Endothelial cell of umbilical vein (primary cell): ENCODE data around the gene IPO11. TPM values are rescaled to one million over a fixed set of nuclear protein-coding genes. Genes with fewer than 3 reads are reported as not detected.

Experiments
- BruUV-seq: library from RNA; stranded (reverse); fragments of 400-500 nt; replicated peaks from 2 replicates; lab custom pipeline; 2021; lab: Mats Ljungman, UMichigan
- CTCF ChIA-PET: fragments of 300-600, 350-600 bp; sonication (Branson Sonifier 250); formaldehyde crosslinking; loops from one replicate; lab custom pipeline; 2021; ENCODE audit warnings: antibody characterized with exemption, inconsistent platforms; lab: Charles Lee
- POLR2A ChIA-PET: fragments of 300-600, 350-600 bp; sonication (Branson Sonifier 250); formaldehyde crosslinking; loops from one replicate; lab custom pipeline; 2021; ENCODE audit warnings: antibody characterized with exemption, inconsistent platforms; lab: Charles Lee
- DNase-seq: peaks from one replicate; pipeline ENCODE4 v3.0.0-alpha.2; 2011; ENCODE audit warnings: low read depth, low spot score
- FAIRE-seq: peaks from 2 replicates; lab custom pipeline; 2011; peaks lifted over from hg19 to GRCh38; lab: Jason Lieb, UNC
- H2AFZ ChIP-seq: 2 replicates; pipeline ENCODE4 v1.6.0; 2012; ENCODE audit warnings: low read depth, low read length, control low read depth, inconsistent platforms
- H3K27ac ChIP-seq: 2 replicates; pipeline ENCODE4 v1.5.1; 2011; ENCODE audit warnings: low read depth, mild to moderate bottlenecking, control low read depth, low read length, moderate library complexity; ENCODE audit not compliant: insufficient read depth
- H3K27me3 ChIP-seq, 2 experiments: 2 replicates each; pipeline versions ENCODE4 v1.6.0 to v1.6.1; 2011; ENCODE audit warnings: low read length in 2 of 2, mixed read lengths in 1 of 2; ENCODE audit not compliant: control insufficient read depth in 2 of 2, insufficient read depth in 2 of 2
- H3K36me3 ChIP-seq, 2 experiments: 2 replicates in 1 of 2; 3 replicates in 1 of 2; pipeline ENCODE4 v1.5.1; 2011; ENCODE audit warnings: low read length in 2 of 2, mild to moderate bottlenecking in 1 of 2, moderate library complexity in 1 of 2; ENCODE audit not compliant: control insufficient read depth in 2 of 2, insufficient read depth in 2 of 2; ENCODE audit errors: extremely low read depth in 1 of 2
- H3K4me1 ChIP-seq: 3 replicates; pipeline ENCODE4 v1.5.1; 2011; ENCODE audit warnings: mild to moderate bottlenecking, low read length; ENCODE audit not compliant: control insufficient read depth, insufficient read depth; ENCODE audit errors: extremely low read depth
- H3K4me2 ChIP-seq: 2 replicates; pipeline ENCODE4 v1.6.1; 2011; ENCODE audit warnings: low read length, control low read depth, mixed read lengths; ENCODE audit not compliant: insufficient read depth
- H3K4me3 ChIP-seq, 3 experiments: fragments of 200-600 bp in 1 of 3; sonication (generic), shearing (Covaris generic) in 1 of 3; replicated peaks in 1 of 3; 2 replicates each; pipeline ENCODE4 v1.5.1; 2011 to 2016; ENCODE audit warnings: control low read depth in 3 of 3, low read length in 3 of 3, mild to moderate bottlenecking in 2 of 3, inconsistent platforms in 1 of 3, low read depth in 1 of 3, moderate library complexity in 1 of 3; ENCODE audit not compliant: insufficient read depth in 1 of 3
- H3K79me2 ChIP-seq: 2 replicates; pipeline ENCODE4 v1.6.0; 2012; ENCODE audit warnings: low read length, inconsistent platforms; ENCODE audit not compliant: control insufficient read depth, insufficient read depth
- H3K9ac ChIP-seq: replicated peaks from 2 replicates; pipeline ENCODE3; 2011; ENCODE audit warnings: low read length, control low read depth; ENCODE audit not compliant: insufficient read depth; ENCODE audit errors: extremely low read depth
- H3K9me1 ChIP-seq: replicated peaks from 3 replicates; pipeline ENCODE4 v1.6.0; 2011; ENCODE audit warnings: mild to moderate bottlenecking, low read length; ENCODE audit not compliant: control insufficient read depth, insufficient read depth; ENCODE audit errors: extremely low read depth
- H3K9me3 ChIP-seq: replicated peaks from 2 replicates; pipeline ENCODE4 v1.5.1; 2012; ENCODE audit warnings: low read length, inconsistent platforms; ENCODE audit not compliant: control insufficient read depth, insufficient read depth
- H4K20me1 ChIP-seq: replicated peaks from 2 replicates; pipeline ENCODE3; 2011; ENCODE audit warnings: mild to moderate bottlenecking, low read length; ENCODE audit not compliant: control insufficient read depth, insufficient read depth; ENCODE audit errors: extremely low read depth
- CTCF ChIP-seq, 2 donors: IDR thresholded peaks; 1 replicate in 1 of 2; 2 replicates in 1 of 2; pipeline ENCODE4 v1.5.1; 2011; ENCODE audit warnings: low read length in 2 of 2, mild to moderate bottlenecking in 2 of 2, moderate library complexity in 2 of 2, control low read depth in 1 of 2, inconsistent platforms in 1 of 2, low read depth in 1 of 2; ENCODE audit not compliant: insufficient read depth in 1 of 2; ENCODE audit errors: extremely low read depth in 1 of 2
- EZH2 ChIP-seq: IDR thresholded peaks from 2 replicates; pipeline ENCODE4 v1.6.1; 2012; ENCODE audit warnings: borderline replicate concordance, low read depth, mild to moderate bottlenecking, moderate library complexity, low read length, inconsistent platforms; ENCODE audit not compliant: severe bottlenecking
- FOS ChIP-seq: IDR thresholded peaks from 2 replicates; pipeline ENCODE4 v1.6.1; 2011; ENCODE audit warnings: mild to moderate bottlenecking, low read length, moderate library complexity, borderline replicate concordance; ENCODE audit not compliant: insufficient read depth
- GATA2 ChIP-seq: IDR thresholded peaks from 2 replicates; pipeline ENCODE4 v1.7.0; 2011; ENCODE audit warnings: low read depth, mild to moderate bottlenecking, moderate library complexity, mixed read lengths, low read length; ENCODE audit not compliant: insufficient read length, insufficient read depth
- JUN ChIP-seq: IDR thresholded peaks from 2 replicates; pipeline ENCODE4 v1.6.1; 2011; ENCODE audit warnings: borderline replicate concordance, low read depth; ENCODE audit not compliant: insufficient read length, insufficient read depth
- MYC ChIP-seq: IDR thresholded peaks from one replicate; pipeline ENCODE4 v1.6.1; 2011; ENCODE audit warnings: mild to moderate bottlenecking, low read depth, low read length
- POLR2A ChIP-seq: IDR thresholded peaks from 2 replicates; pipeline ENCODE4 v1.6.1; 2012; ENCODE audit warnings: low read depth, mild to moderate bottlenecking, control low read depth, low read length
- POLR2AphosphoS5 ChIP-seq: IDR thresholded peaks from 2 replicates; pipeline ENCODE4 v1.6.1; 2012; ENCODE audit warnings: low read depth, mild to moderate bottlenecking, control low read depth, low read length, moderate library complexity; ENCODE audit not compliant: insufficient read depth
- dilution Hi-C: fragments of 300-500 bp; cut with MboI; formaldehyde crosslinking; loops from one replicate; pipeline ENCODE4 v1.15.0; 2019; ENCODE audit warnings: low sequenced_read_pairs; ENCODE audit not compliant: extremely low pct_ligation_motif_present
- intact Hi-C: fragments of 100-400 bp; cut with micrococcal nuclease; formaldehyde crosslinking; loops from one replicate; pipeline ENCODE4 v1.10.0; 2022
- polyA plus RNA-seq, 4 experiments: library from polyadenylated mRNA; depleted of rRNA in 3 of 4; stranded (reverse) in 3 of 4; unstranded in 1 of 4; fragments of >200 nt; gene quantifications; 2 replicates each; pipeline versions ENCODE4 v1.2.1 to v1.2.3, GENCODE V29; 2011 to 2012; ENCODE audit warnings: missing spikeins in 1 of 4
- total RNA-seq: library from RNA; stranded (reverse); gene quantifications from 2 replicates; pipeline ENCODE4 v1.2.3, GENCODE V29; 2021
- TF ChIP-seq, protein P1 (sequence below): IDR thresholded peaks from 2 replicates; pipeline ENCODE4 v1.6.1; 2011; ENCODE audit not compliant: insufficient read depth, insufficient read length

Gene IPO11
- total and polyA plus RNA-seq, 2 donors (not counting 3 experiments of a cell fraction or from before 2014, with no cell fraction given) = 38.5 to 80.9 TPM

DNA sequence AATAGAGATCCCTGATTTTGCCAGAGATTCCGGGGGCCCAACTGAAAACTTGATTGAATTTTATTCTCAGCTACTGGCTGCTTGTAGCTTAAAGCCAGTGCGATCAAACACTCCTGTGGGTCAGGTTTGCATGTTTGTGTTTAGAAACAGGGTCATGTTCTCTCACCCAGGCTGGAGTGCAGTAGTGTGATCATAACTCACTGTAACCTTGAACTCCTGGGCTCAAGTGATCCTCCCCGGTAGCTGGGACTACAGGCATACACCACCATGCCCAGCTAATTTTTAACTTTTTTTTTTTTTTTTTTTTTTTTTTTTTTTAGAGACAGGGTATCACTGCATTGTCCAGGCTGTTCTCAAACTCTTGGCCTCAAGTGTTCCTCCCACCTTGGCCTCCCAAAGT is 232.7 kb downstream of the IPO11 start:
- FAIRE-seq = no peak
- no peak for DNase-seq
- TF ChIP-seq MYC = no peak
- no peak for TF ChIP-seq POLR2AphosphoS5
- TF ChIP-seq CTCF (IDR thresholded peaks at IDR 0.05; ENCODE audit: extremely low read depth in 1 of 2, insufficient read depth in 1 of 2, low read depth in 1 of 2, low read length in 2 of 2) = no peak
- no peak for TF ChIP-seq JUN
- TF ChIP-seq FOS = no peak
- no peak for TF ChIP-seq GATA2
- TF ChIP-seq, protein P1, sequence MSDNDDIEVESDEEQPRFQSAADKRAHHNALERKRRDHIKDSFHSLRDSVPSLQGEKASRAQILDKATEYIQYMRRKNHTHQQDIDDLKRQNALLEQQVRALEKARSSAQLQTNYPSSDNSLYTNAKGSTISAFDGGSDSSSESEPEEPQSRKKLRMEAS = no peak
- TF ChIP-seq EZH2 = no peak
- TF ChIP-seq POLR2A = no peak
- intact Hi-C loops = no loop called here
- no peak overlapping the region for H3K9ac ChIP-seq
- BruUV-seq = no TSS peak
- ChIA-PET POLR2A (no interaction called here), CTCF (interaction anchor here (0.6 to 1.0 kb wide), 2 partner anchors 180 to 1956 kb away, joined by 3 read pairs; no protein-coding TSS in a partner anchor)
- H3K4me2 ChIP-seq = no peak overlapping the region
- H3K79me2 ChIP-seq = no peaks in the 10 kb centered on the region
- dilution Hi-C loops = no loop called here
- H3K9me1 ChIP-seq = no peaks in the 10 kb centered on the region
- no peaks in the 10 kb centered on the region for H3K27me3 ChIP-seq
- H3K4me1 ChIP-seq = no peaks in the 10 kb centered on the region
- no peak overlapping the region for H2AFZ ChIP-seq
- no peaks in the 10 kb centered on the region for H4K20me1 ChIP-seq
- peaks cover 0 to 4% of the 10 kb centered on the region in 2 experiments for H3K36me3 ChIP-seq
- H3K27ac ChIP-seq = no peak overlapping the region
- no peaks in the 10 kb centered on the region for H3K9me3 ChIP-seq
- no peak overlapping the region for H3K4me3 ChIP-seq
